ENCODE data around the gene CXCL3.
"Not testable (repeated sequence)": the region's sequence is repeated elsewhere in the genome, so short reads cannot be mapped to it uniquely, and the experiment has no call there.

CXCL3 gene

DNA sequence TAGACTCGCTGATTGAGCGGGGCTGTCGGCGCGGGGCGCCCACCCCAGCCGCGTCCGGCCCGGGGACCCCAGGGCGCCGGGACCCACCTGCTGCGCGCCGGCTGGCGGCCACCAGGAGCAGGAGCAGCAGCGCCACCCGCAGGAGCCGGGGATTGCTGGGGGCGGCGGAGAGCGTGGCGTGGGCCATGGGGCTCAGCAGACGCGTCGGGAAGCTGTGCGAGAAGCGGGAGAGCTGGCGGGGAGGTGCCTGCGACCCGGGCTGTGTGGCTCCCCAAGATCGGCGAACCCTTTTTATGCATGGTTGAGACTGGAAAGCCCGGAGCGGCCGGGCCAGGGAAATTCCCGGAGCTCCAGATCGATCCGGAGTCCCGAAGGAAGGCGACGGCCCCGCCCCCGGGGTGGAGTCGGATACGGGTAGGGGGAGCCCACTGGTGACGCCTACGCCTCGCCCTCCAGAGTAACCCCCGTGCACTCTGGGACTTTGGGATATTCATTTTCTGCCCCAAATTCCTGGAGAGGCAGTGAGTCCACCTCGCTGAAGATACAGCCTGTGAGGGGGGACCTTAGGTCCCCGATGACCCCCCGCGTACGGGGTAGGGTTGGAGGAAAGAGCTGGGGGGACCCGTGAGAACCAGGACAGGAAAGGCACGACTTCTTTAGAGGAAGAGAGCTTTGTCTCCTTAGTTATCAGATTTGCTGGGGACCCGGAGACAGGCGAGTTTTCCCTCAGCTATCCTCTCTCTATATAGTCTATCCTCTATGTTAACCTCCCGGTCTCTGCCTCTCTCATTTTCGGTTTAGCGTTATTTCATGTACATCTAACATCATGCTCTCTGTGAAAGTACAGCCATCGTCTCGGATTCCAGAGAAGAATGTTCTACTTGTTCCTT, at the start of gene CXCL3:
CXCL3 (minus strand) TSS at position 265 of the 890 bp plus-strand sequence; CDS start at position 187, 78 bp downstream.
- DNase-seq = peak; percentile 62

DNA sequence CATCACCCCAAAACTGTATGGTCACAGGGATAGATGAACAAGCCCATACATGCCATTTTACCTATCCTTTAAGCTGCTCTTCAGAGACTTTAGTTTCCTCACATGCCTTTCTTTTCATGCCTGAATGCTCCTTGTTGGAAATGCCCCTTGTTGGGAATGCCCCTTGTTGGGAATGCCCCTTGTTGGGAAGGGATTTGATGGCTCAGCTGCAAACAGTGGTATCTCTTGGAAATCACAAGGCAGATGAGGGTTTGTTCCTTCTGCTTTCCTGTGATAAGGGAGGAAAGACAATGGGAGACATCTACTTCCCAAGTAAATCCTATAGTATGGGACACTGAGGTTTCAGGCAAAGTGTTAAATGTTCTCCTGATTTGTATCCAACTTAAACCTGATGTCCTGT, 49.0 kb upstream of the CXCL3 start:
- no peak for DNase-seq

DNA sequence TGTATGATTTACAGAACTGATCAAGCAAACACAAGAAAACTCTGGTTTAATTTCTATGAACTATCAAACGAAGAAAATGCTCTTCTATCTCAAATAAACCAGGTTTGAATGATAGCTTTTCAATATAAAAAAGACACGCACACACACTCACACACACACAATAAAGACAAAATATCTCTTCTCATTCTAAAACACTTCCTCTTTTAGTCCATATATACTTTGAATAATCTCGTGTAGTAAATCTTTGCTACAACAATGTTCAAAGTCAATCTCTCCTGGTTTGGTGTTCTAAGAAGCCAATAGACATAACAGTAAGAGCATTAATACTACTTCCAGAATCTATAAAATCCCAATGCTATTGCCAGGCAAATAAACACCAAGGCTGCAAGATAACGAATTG, 47.2 kb upstream of the CXCL3 start:
- no peak for DNase-seq

DNA sequence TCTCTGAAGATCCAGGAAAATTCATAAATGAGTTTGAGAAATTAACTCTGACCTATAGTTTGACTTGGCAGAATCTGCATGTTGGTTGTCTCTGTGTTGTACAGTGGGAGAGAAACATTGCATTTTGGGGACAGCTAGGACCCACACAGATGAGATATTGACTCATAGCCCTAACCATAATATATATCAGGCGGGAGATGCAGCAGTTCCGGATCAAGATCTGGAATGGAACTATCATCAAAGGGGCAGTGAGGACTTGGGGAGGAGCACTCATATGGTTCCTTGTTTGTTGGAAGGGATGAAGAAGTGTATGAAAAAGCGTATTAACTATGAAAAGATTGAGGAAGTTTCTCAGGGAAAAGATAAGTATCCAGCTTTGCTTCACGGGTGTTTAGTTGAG, 46.5 kb upstream of the CXCL3 start:
- no peak for DNase-seq

DNA sequence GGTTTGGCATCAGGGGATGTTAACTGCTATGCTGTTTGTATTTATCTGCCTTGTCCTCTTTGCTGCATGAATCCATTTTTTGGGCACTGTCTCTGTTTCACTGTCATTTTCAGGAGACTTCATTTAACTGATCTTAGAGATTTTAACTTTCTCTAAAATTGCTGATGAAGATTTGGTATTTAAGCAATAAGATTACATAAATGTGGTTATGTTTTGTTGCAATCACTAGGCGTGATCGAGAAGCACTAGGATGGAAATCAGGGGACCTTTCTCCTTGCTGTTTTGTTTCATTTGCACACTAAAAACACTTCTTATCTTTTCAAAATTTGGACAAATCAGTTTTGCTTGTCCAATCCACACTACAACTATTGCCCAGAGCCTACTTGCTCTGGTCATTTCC, 45.1 kb upstream of the CXCL3 start:
- DNase-seq = no peak

DNA sequence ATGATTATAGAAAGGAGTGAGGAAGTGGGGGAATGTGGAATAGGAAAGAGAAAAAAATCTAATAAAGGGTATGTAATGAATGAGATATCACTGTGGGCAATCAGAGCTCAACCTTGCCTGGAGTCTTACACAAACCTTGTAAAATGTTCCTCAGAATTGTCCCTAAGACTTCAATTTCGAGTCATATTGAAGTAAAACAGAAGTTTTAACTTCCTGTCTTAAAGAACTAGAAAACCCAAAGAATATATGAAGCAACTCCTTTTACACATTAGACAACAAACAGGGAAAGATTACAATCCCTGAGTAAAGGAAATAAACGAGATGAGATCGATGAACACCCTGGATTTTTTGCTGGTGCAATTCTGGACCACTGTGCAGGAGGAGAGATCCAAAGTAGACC, 42.5 kb upstream of the CXCL3 start:
- no peak for DNase-seq

DNA sequence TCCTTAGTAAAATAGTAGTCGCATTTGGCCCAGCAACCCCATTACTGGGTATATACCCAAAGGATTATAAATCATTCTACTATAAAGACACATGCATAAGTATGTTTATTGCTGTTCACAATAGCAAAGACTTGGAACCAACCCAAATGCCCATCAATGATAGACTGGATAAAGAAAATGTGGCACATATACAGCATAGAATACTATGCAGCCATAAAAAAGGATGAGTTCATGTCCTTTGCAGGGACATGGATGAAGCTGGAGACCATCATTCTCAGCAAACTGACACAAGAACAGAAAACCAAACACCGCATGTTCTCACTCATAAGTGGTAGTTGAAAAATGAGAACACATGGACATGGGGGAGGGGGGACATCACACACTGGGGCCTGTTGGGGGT, 41.9 kb upstream of the CXCL3 start:
- DNase-seq = not testable (repeated sequence)

DNA sequence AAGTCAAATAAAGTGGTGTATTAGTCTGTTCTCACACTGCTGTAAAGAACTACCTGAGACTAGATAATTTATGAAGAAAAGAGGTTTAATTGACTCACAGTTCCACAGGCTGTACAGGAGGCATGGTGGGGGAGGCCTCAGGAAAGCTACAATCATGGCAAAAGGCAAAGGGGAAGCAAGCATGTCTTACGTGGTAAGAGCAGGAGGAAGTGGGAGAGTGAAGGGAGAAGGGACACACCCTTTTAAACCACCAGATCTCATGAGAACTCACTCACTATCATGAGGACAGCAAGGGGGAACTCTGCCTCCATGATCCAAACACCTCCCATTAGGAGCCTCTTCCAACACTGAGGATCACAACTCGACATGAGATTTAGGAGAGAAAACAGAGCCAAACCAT, 40.5 kb upstream of the CXCL3 start:
- not testable (repeated sequence) for DNase-seq

DNA sequence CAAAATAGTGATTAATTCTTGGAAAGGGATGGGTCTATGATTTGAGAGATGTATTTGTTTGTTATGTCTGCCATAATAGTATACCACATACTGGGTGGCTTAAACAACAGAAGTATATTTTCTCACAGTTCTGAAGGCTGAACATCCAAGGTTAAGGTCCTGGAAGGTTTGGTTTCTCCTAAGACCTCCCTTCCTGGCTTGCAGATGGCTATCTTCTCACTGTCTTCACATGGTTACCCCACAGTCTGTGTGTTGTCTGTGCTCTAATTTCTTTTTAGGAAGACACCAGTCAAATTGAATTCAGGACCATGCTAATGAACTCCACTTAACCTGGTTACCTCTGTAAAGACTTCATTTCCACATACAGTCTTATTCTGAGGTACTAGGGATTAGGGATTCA, 34.9 kb upstream of the CXCL3 start:
- no peak for DNase-seq

DNA sequence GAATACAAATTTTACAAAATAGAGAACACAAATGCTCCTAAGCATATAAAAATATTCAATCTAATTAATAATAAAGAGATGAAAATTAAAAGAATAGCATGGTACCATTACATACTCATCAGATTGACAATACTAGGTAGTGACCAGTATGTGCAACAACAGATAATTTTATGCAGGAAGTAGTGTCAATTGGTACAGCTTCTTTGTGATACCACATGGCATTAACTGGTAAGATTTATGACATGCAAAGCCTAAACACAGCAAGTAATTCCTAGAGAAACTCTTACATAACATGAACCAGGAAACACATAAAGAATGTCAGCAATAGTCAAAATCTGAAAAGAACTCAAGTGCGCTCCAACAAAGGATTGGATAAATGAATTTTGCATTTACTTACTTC, 34.2 kb upstream of the CXCL3 start:
- DNase-seq = no peak

DNA sequence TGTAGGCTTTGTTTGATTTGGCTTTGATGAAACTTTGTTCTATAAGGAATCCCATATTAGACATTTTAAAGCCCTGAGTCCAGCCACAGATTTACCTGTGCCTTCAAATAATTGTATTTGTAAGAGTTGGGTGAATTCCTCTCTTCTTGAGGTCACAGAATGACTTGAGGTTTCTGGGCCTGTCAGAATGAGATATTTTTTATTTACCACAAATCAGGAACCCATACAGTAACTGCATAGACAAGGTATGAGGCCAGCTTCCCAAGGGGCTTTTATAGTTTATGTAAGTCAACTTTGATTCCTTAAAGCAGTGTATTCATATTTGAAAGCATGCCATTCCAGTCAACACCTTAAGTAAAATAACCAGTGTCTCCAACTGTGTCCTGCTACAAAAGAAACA, 29.1 kb upstream of the CXCL3 start:
- DNase-seq = no peak

DNA sequence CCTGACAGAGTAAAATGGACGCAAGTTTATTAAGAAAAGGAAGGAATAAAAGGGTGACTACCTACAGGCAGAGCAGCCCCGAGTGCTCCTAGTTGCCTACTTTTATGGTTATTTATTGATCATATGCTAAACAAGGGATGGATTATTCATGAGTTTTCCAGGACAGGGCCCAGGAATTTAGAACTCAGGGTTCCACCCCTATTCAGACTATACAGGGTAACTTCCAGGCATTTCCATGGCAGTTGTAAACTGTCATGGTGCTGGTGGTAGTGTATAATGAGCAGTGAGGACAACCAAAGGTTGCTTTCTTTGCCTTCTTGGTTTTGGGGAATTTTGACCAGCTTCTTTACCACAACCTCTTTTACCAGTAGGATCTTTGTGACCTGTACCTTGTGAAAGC, 27.7 kb upstream of the CXCL3 start:
- DNase-seq = no peak

DNA sequence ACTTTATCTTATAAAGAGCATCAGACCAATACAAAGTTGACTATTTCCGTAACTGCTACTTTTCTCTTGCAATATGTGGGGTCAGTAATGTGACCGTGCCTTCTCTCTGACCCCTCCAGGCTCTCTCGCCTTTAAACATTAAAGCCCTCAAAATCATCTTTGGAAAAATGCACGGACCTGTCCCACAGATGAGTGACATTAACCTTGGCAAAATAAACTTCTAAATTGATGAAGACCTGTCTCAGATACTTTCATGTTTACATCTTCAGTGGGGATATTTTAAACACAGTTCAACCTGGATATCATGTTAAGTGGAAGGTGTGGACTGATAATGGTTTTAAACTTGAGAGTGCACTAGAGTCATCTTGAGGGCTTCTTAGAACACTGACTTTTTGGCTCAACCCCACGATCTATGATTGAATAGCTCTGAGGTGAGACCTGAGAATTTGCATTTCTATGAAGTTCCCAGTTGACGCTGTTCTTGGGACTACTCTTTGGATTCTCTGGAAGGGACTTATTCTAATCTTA, 26.7 kb upstream of the CXCL3 start:
- DNase-seq = no peak

DNA sequence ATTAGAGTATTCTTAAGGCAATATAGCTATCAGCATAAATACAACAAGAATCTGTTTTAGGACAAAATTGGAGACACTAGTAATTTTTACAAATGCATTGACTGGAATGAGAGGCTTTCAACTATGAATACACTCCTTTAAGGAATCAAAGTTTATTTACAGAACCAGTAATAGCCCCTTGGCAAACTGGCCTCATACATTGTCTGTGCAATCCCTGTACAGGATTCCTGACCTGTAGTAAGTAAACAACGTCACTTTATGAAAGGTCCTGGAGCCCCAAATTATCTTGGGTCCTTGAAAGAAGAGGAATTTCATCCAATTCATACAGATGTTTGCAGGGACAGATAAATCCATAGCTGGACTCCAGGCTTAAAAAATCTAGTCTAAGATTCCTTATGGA, 25.4 kb upstream of the CXCL3 start:
- DNase-seq = no peak

DNA sequence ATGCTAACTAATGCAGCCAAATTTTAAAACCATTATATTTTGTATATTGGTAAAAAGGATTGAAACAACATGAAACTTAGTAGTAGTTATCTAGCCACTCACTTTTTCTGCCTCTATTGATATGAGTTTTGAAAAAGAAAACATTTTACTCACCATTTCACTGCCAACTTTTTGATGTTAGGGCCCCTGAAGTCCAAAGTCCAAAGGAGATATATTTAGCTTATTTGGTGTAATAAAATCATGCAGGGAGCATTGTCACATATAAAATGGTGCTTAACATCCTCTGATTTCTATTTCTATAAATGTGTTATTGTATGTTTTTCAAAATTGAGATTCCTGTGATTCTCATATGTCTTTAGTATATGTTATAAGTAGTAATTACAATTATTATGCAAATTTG, 24.5 kb upstream of the CXCL3 start:
- no peak for DNase-seq

DNA sequence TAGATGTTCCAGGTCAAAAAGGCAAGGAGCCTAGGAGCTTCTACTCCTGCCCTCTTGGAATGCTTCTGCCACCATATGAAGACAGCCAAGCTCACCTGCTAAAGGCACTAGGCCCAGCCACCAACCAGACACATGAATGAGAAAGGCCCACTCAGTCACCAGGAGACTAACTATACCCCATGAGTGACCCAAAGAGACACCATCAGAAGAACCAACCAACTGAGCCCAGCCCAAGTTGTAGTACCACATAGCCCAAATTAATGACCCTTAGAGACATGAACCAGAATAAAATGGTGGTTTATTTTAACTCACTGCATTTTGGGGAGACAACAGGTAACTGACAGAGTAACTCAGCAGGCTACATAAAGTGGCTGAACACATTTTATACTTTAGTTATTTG, 22.9 kb upstream of the CXCL3 start:
- DNase-seq = no peak

DNA sequence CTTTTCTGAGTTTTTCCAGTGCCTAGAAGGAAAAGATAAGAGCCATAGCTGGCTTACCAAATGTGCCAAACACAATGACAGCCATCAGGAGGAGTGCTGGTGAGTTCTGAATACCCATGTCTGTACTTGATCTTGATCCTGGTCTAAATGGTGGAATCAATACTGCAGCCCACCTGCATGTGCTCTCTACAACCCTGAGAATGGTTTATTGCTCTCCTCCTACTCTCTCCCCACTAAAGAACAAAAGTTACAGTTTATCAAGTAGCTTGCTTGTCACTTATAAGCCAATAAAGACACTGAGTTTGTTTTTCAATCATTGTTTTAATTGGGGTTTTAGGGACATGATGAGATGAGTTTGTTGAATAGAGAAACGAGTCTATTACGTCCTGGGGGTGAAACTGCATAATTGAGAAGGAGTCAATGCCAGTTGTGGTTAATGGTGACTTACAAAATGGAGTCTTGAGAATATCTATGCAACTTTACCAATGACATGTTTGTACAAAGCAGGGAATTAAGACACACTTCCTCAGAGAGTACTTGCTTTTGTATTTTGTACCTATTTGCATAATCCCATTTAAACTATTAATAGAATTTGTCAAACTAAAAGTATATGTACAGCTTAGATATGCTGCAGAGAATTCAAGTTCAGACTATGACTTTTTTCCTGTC, 20.8 kb upstream of the CXCL3 start:
- no peak for DNase-seq

DNA sequence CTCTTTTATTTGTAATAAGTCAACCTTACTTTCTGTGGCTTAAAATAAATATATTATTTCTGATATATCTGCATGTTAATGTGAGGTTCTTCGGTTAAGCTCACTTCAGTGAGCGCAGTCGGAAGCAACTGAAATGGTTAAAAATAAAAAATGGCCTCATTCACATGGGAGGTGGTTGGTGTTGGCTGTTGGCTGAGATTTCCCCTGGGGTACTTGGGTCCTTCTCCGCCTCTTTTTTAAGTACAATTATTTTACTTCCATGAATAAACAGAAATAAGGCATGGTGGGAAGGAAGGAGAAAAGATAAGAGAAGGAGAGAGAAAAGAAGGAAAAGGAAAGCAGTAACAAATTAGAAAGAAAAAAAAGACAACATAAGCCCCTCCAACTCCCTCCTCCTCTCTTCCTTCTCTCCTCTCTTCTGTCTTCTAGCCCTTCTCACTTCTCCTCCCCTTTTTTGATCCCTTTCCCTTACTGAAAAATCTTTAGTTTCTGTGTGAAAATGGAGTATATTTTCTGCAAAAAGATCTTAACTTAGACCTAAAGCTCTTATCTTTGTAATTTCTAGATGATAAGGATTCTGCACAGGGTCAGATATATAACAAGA, 19.7 kb upstream of the CXCL3 start:
- no peak for DNase-seq

DNA sequence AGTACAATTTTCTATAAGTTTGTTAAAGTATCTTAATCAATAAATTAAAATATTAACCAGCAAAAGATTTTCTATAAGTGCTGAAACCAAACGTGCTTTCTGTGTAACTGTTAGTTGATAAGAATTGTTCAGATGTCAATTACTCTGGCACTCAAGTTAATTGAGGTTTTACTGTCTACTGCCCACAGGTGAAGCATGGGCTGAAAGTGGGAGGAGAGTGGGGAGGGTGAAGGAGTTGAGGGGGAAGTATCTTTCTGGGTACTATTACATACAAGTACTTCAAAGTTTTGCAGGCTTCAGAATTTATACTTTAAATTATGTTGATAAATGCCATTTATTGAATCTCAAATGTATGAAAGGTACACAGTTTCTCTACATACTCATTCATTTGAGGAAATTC, 19.1 kb upstream of the CXCL3 start:
- DNase-seq = no peak

DNA sequence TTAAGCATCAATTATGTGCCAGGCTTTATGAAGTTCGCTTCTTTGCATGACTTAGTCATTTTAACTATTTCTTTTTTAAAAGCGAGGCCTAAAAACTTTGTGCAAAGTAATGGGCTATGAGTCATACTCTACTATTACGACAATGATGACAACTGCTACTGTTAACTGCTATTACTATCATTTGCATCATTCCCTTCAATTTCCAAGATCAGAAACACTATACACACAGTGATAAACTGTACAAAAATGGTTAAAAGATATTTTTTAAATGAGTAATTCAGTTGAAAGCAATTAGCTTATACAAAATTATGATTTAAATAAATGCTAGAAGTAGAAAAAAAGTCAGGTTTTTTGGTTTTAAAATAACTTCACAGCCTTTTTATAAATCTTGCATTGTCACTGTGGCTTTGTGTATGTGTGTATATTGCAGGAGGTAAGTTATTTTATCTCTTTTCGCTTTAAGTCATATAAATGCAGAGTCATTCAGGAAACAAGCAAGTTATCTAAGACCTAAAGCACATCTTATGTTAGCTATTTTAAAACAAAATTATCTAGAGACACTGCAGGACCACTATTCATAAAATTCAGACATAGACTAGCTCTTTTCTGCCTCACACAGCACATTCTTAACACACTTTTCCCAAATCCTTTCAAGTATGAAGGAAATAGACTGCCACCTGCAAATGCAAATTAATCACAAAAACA, 18.5 kb upstream of the CXCL3 start:
- peak; percentile 91 for DNase-seq

DNA sequence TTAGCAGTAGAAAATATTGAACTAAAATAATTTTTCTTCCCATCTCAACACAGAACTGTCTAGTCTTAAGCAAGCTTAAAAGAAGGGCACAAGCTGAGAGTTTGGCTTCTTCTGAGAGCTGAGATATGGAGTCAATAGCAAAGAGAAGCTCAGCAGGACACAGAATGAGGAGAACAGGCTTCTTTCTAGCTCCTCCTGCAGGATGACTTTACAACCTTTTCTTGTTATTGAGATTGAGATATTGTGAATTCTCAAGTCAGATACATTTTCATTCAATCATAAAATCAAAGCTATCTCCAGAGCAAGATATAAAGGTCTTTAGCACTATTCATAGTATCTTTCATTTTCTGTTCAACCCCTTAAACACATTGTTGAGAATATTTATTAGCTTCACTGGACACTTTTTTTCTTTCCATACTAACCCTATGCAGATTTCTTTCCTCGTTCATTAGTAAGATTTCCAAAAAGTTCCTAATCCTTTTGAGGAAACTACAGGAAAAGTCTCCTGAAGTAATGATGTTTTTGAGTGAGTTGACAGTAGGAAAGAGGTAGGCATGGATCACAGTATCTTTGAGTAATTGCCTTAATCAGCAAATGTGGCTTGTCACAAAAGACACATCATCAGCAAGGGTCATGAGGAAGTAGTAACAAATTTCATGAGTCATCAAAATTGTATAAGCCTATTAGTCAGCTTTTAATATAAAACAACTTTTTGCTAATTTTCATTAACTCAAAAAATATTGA, 17.8 kb upstream of the CXCL3 start:
- DNase-seq = peak; percentile 77

DNA sequence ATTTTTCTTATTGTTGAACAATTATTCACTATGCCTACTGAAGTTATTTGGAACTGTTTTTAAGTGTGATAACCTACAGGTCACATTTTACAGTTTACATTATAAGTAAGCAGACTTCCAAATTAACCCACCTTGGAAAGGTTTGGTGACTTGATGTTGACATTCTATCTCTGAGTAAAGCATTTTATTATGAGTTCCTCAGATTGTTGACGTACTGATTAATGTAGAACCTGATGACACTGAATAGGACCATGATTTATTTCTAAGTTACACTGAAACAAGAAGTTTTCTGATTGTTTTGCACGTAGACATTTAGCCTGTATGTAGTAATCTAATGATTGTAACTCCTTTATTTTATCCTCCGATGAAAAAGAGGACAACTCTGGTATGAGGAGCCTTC, 17.0 kb upstream of the CXCL3 start:
- no peak for DNase-seq
